ENCODE data around the gene MPRIP.

The MPRIP gene

GRCh38 chr17:17041018-17041521, 1.2 kb upstream of the MPRIP start:
- H3K9me3 ChIP-seq: no peaks in the 10 kb centered on the region
- H3K4me3 ChIP-seq: no peak overlapping the region
- H3K36me3 ChIP-seq: no peaks in the 10 kb centered on the region
- no peak overlapping the region for H3K9ac ChIP-seq
- H3K27ac ChIP-seq: no peak overlapping the region
- peak overlapping the region; percentile 79 for H3K4me2 ChIP-seq
- no peaks in the 10 kb centered on the region for H3K27me3 ChIP-seq
- H3K4me1 ChIP-seq: peaks cover 67% of the 10 kb centered on the region
- TF ChIP-seq Cebpa-rat (IDR thresholded peaks at IDR 0.05): no peak
- H4K20me1 ChIP-seq: peaks cover 35% of the 10 kb centered on the region

- no peak for TF ChIP-seq Cebpa-rat (IDR thresholded peaks at IDR 0.05)
- Histone ChIP-seq H3K27ac (0 out of 2 replicates have a peak overlapping the region, but pooled peaks have one; percentile 31), H3K9ac (peak overlapping the region; percentile 58), H3K36me3 (no peaks in the 10 kb centered on the region; the same call in 1 of the 2 replicates), H4K20me1 (peaks cover 42% of the 10 kb centered on the region), H3K4me2 (peak overlapping the region; percentile 79), H3K9me3 (no peaks in the 10 kb centered on the region), H3K27me3 (no peaks in the 10 kb centered on the region), H3K4me3 (peak overlapping the region; percentile 77), H3K4me1 (peaks cover 67% of the 10 kb centered on the region)
Measured at GRCh38 chr17:17041571-17042383, 480 bp upstream of the MPRIP start.

- H3K36me3 ChIP-seq: no peaks in the 10 kb centered on the region; the same call in 1 of the 2 replicates
- H3K9me3 ChIP-seq: no peaks in the 10 kb centered on the region
- peak overlapping the region; percentile 86 for H3K27ac ChIP-seq
- H4K20me1 ChIP-seq: peaks cover 54% of the 10 kb centered on the region
- H3K4me2 ChIP-seq: peak overlapping the region; percentile 96
- H3K4me3 ChIP-seq: peak overlapping the region; percentile 77
- no peaks in the 10 kb centered on the region for H3K27me3 ChIP-seq
- H3K9ac ChIP-seq: peak overlapping the region; percentile 89
- TF ChIP-seq Cebpa-rat (IDR thresholded peaks at IDR 0.05): no peak
- H3K4me1 ChIP-seq: peaks cover 67% of the 10 kb centered on the region
Measured at GRCh38 chr17:17042851-17043460, 699 bp downstream of the MPRIP start.

DNA sequence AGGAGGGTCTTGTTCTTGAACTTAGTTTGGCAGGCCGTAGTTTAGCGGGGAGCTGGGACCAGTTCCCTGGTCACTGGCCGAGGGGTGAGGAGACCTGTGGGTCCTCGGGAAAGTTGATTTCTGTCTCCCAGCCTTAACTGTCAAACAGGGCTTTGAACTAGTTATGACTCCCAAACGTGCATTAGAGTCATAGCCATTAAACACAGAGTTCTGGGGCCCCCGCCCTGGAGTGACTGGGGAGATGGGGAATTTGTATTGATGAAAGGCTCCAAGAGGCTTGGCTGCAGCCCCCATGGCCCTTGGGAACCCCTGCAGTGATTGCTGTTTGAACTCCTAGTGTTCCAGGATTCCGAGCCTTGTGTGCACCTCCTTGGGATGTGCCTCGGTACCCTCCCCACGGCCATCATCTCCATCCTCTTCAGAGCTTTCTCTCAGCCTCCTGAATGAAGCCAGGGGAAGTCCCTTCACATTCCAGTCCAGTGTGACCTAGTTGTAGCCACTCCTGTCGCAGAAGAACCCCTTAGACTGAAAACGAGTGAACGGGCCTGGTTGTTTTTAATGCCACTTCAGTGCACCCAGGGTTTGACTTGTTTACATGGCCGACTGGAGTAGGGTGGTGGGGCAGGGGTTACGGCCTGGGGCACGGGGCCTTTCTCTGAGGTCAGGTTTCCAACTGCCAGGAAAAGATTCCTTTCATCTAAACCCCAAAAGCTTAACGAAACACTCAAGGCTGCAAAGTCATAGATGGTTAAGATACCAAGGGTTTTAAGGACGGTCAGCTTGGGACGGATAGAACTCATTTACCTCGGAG, 1.4 kb downstream of the MPRIP start:
- peaks cover 61% of the 10 kb centered on the region for H4K20me1 ChIP-seq
- H3K4me2 ChIP-seq: peak overlapping the region; percentile 96
- peak overlapping the region; percentile 86 for H3K27ac ChIP-seq
- no peaks in the 10 kb centered on the region for H3K9me3 ChIP-seq
- peaks cover 73% of the 10 kb centered on the region for H3K4me1 ChIP-seq
- H3K36me3 ChIP-seq: no peaks in the 10 kb centered on the region; the same call in 1 of the 2 replicates
- H3K9ac ChIP-seq: peak overlapping the region; percentile 89
- H3K27me3 ChIP-seq: no peaks in the 10 kb centered on the region
- TF ChIP-seq Cebpa-rat (IDR thresholded peaks at IDR 0.05): no peak
- H3K4me3 ChIP-seq: peak overlapping the region; percentile 77

- Histone ChIP-seq H3K4me2 (peak overlapping the region; percentile 96), H3K4me1 (peaks cover 74% of the 10 kb centered on the region), H3K9ac (peak overlapping the region; percentile 89), H3K4me3 (peak overlapping the region; percentile 77), H3K27ac (peak overlapping the region; percentile 86), H3K27me3 (no peaks in the 10 kb centered on the region), H3K36me3 (no peaks in the 10 kb centered on the region; the same call in 1 of the 2 replicates), H4K20me1 (peaks cover 73% of the 10 kb centered on the region), H3K9me3 (no peaks in the 10 kb centered on the region)
- TF ChIP-seq Cebpa-rat (IDR thresholded peaks at IDR 0.05): no peak
Measured at GRCh38 chr17:17044846-17045561, 2.7 kb downstream of the MPRIP start.

GRCh38 chr17:17048106-17048505, 5.8 kb downstream of the MPRIP start:
- peak overlapping the region; percentile 96 for H3K4me2 ChIP-seq
- H4K20me1 ChIP-seq: peaks cover 97% of the 10 kb centered on the region
- TF ChIP-seq Cebpa-rat (IDR thresholded peaks at IDR 0.05): no peak
- H3K4me1 ChIP-seq: peaks cover 86% of the 10 kb centered on the region
- H3K9ac ChIP-seq: peak overlapping the region; percentile 39; the same call in 1 of the 2 replicates
- H3K36me3 ChIP-seq: no peaks in the 10 kb centered on the region; the same call in 1 of the 2 replicates
- H3K27ac ChIP-seq: peak overlapping the region; percentile 86
- no peak overlapping the region for H3K4me3 ChIP-seq
- H3K9me3 ChIP-seq: no peaks in the 10 kb centered on the region
- no peaks in the 10 kb centered on the region for H3K27me3 ChIP-seq

DNA sequence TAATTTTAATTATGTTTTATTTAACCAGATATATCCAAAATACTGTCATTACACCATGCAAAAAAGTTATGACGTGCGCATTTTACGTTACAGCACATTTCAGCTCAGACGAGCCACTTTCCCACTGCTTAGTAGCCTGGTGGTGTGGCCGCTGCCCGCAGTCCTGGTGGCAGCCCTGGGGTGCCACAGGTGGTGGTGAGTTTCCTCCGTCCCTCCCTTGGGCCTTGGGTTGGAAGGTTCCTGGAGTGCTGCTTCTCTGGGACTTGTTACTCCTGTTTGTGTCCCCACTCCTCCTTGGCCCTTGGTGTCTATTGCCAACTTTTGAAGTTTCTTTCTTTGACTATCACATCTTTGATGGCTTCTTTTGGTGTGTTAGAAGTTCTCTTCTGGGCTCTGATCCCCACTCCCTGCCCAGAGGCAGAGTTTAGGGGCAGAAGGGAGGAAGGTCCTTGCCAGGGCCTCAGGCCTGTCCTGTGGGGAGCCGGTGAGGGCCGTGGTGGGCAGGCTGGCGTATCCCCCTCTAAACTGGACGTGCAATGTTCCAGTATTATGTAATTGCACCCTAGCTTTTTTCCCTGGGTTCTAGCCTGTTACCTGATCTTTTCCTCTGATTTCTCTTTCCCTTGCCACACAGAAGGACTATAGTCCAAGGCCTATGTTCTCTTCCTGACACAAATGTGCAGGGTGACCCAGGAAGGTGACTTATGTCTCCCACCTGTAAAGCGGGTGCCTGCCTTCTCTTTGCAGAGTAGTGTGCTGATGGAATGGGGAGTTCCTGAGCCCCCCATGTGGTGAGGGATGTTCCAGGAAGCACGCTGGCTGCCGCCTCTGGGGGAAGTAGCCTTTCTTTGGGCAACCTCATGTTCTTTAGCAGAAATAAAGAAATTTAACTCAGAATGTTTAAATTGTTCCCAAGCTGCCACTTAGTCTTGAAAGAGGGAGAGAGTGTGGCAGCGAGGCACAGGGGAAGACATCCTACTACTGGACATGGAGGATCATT, 8.4 kb downstream of the MPRIP start:
- TF ChIP-seq Cebpa-rat (IDR thresholded peaks at IDR 0.05): no peak
- peak overlapping the region; percentile 74 for H3K9ac ChIP-seq
- H3K9me3 ChIP-seq: no peaks in the 10 kb centered on the region
- H3K27me3 ChIP-seq: no peaks in the 10 kb centered on the region
- peaks cover 97% of the 10 kb centered on the region for H4K20me1 ChIP-seq
- peaks cover 3% of the 10 kb centered on the region; the same call in 1 of the 2 replicates for H3K36me3 ChIP-seq
- H3K27ac ChIP-seq: peak overlapping the region; percentile 86
- H3K4me3 ChIP-seq: peak overlapping the region; percentile 42
- peak overlapping the region; percentile 96 for H3K4me2 ChIP-seq
- peaks cover 100% of the 10 kb centered on the region for H3K4me1 ChIP-seq

DNA sequence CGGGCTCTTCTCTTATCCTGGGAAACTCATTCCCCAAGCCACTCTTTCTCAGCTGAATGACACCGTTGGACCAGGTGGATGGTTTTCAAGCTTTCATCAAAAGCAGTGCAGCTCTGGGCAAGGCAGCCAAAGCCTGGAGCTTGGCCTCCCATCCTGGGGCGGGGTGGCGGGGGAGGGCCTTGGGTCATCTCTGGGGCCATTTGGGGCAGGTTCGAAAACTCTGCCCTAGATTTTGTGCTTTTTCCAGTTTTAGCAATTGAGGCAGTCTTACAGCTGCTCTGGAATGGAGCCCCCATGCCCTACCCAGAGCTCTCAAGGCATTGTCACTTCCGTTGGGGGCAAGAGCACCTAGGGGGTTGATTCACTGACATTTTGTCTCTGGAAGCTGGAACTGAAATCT, 9.1 kb downstream of the MPRIP start:
- Histone ChIP-seq H3K4me1 (peaks cover 100% of the 10 kb centered on the region), H3K27ac (peak overlapping the region; percentile 86), H3K9ac (peak overlapping the region; percentile 74), H3K36me3 (peaks cover 3% of the 10 kb centered on the region; the same call in 1 of the 2 replicates), H3K4me2 (peak overlapping the region; percentile 96), H3K9me3 (no peaks in the 10 kb centered on the region), H3K4me3 (peak overlapping the region; percentile 44; the same call in 1 of the 2 replicates), H4K20me1 (peaks cover 97% of the 10 kb centered on the region), H3K27me3 (no peaks in the 10 kb centered on the region)
- no peak for TF ChIP-seq Cebpa-rat (IDR thresholded peaks at IDR 0.05)

All from BLaER1 (cell line).